Vagina (tissue), 2 donors: Measurements from ENCODE around the gene DHRS2. TPM values are rescaled to one million over a fixed set of nuclear protein-coding genes. Genes with fewer than 3 reads are reported as not detected.
A peak's percentile ranks its signal among the peaks of the same experiment; 100 is the strongest.

Source experiments
- DNase-seq, 2 donors: peaks; one replicate each; pipeline ENCODE4 v3.0.0-alpha.2; 2017; ENCODE audit errors: extremely low spot score in 2 of 2
- H3K27ac ChIP-seq: fragments of 200-600 bp; sonication (generic); one replicate; pipeline ENCODE4 v1.5.1; 2019
- H3K27me3 ChIP-seq: fragments of 200-600 bp; sonication (generic); one replicate; pipeline ENCODE4 v1.5.1; 2019
- H3K36me3 ChIP-seq, 2 donors: fragments of 200-600 bp; sonication (generic); one replicate each; pipeline ENCODE4 v1.5.1; 2017 to 2019
- H3K4me1 ChIP-seq: fragments of 200-600 bp; sonication (generic); one replicate; pipeline ENCODE4 v1.5.1; 2019
- H3K4me3 ChIP-seq, 2 donors: fragments of 200-600 bp; sonication (generic); 1 replicate in 1 of 2; 2 replicates in 1 of 2; pipeline ENCODE4 v1.5.1; 2016 to 2019
- H3K9me3 ChIP-seq: fragments of 200-600 bp; sonication (generic); one replicate; pipeline ENCODE4 v1.5.1; 2019
- POLR2A ChIP-seq, 2 donors: fragments of 450-650 bp; IDR thresholded peaks; one replicate each; pipeline ENCODE4 v1.6.1; 2017; ENCODE audit warnings: antibody characterized with exemption in 2 of 2, mild to moderate bottlenecking in 2 of 2, moderate library complexity in 2 of 2
- POLR2AphosphoS5 ChIP-seq, 2 donors: sonication (generic); formaldehyde crosslinking; IDR thresholded peaks; one replicate each; pipeline ENCODE4 v1.9.0; 2017; ENCODE audit warnings: antibody characterized with exemption in 2 of 2, mild to moderate bottlenecking in 2 of 2, low read depth in 1 of 2; ENCODE audit not compliant: insufficient read depth in 1 of 2
- intact Hi-C: fragments of 100-400 bp; cut with DNase I; formaldehyde crosslinking; loops from one replicate; pipeline ENCODE4 v1.15.1; 2023
- total RNA-seq: library from RNA; depleted of rRNA; stranded (reverse); fragments of >200 nt; gene quantifications from one replicate; pipeline ENCODE4 v1.2.3, GENCODE V29; 2016
- TF ChIP-seq, protein P1 (sequence below), 3 experiments: fragments of 450-650 bp in 2 of 3; fragments of 200-600 bp in 1 of 3; sonication (generic) in 1 of 3; IDR thresholded peaks; one replicate each; pipeline ENCODE4 v1.5.1; 2017 to 2019; ENCODE audit warnings: antibody characterized with exemption in 3 of 3, mild to moderate bottlenecking in 2 of 3, moderate library complexity in 2 of 3

Gene DHRS2
- total RNA-seq, 1 donor from 2014 or later, result 0.25 TPM

DNA sequence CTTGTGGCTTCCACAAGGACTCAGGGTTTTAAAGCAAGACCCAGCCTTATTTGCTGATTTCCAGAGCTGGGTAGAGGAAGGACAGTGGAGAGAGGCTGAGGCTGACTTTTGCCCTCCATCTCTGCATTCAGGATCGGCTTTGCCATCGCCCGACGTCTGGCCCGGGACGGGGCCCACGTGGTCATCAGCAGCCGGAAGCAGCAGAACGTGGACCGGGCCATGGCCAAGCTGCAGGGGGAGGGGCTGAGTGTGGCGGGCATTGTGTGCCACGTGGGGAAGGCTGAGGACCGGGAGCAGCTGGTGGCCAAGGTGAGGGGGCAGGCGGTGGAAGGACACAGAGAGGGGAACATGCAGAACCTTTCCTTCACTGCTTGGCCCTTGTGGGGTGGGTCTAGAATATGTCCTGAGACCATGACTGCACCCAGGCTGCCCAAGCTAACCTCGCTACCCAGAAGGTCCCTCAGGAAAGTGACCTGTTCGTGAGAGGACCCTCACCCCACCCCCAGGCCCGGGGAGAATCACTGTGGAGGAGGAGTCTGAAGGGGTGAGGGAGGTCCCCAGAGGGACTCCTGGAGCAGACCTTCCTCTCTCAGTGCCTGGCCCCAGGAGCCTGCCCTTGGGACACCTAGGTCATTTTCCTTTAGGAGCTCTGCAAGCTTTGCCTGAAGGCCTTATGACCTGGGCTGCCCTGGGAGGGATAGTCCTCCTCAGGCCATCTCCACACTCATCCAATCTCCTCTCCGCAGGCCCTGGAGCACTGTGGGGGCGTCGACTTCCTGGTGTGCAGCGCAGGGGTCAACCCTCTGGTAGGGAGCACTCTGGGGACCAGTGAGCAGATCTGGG is 3.1 kb downstream of the DHRS2 start:
- H3K27ac ChIP-seq, result peak overlapping the region; percentile 72
- no peak for TF ChIP-seq POLR2AphosphoS5 (IDR thresholded peaks at IDR 0.05; ENCODE audit: insufficient read depth in 1 of 2, low read depth in 1 of 2)
- no peak for TF ChIP-seq POLR2A (IDR thresholded peaks at IDR 0.05)
- TF ChIP-seq, protein P1, sequence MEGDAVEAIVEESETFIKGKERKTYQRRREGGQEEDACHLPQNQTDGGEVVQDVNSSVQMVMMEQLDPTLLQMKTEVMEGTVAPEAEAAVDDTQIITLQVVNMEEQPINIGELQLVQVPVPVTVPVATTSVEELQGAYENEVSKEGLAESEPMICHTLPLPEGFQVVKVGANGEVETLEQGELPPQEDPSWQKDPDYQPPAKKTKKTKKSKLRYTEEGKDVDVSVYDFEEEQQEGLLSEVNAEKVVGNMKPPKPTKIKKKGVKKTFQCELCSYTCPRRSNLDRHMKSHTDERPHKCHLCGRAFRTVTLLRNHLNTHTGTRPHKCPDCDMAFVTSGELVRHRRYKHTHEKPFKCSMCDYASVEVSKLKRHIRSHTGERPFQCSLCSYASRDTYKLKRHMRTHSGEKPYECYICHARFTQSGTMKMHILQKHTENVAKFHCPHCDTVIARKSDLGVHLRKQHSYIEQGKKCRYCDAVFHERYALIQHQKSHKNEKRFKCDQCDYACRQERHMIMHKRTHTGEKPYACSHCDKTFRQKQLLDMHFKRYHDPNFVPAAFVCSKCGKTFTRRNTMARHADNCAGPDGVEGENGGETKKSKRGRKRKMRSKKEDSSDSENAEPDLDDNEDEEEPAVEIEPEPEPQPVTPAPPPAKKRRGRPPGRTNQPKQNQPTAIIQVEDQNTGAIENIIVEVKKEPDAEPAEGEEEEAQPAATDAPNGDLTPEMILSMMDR (IDR thresholded peaks at IDR 0.05), result no peak
- H3K27me3 ChIP-seq, result no peaks in the 10 kb centered on the region
- no peaks in the 10 kb centered on the region for H3K9me3 ChIP-seq
- DNase-seq, result no peak
- H3K4me1 ChIP-seq, result peaks cover 25% of the 10 kb centered on the region
- intact Hi-C loops, result loop anchor here (10.0 kb wide), 1 partner anchor 296 kb away; no protein-coding TSS in a partner anchor
- H3K36me3 ChIP-seq, result no peaks in the 10 kb centered on the region
- no peak overlapping the region for H3K4me3 ChIP-seq

DNA sequence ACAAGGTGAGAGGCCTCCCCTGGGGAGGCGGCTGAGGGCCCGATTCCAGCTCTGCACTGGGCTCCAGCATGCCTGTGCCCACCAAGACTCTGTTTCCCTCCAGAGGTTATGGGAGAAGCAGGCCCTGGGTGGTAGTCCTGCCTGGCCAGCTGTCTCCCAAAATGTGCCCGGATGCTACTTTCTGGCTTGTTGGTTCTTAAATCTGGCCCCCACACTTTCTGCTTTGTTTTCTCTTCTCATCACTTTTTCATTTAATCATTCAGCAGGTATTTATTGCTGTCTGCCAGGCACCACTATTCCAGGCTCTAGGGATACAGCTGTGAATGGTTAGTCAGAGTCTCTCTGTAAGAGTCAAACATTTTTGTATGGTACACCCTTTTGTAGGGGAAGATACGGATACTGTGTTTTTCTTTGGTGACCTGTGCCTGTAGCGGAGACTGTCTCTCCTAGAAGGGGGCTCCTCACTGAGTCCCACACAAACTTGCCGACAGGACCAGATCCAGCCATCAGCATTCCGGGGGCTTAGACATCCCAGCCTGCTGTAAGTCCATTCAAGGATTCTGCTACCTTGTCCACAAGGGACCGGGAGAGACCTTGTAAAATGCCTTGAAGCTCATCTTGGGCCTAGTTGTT is 3.8 kb downstream of the DHRS2 start:
- DNase-seq, result peak in 1 of 2 donors; percentile 64
- H3K4me3 ChIP-seq, result no peak overlapping the region
- peaks cover 25% of the 10 kb centered on the region for H3K4me1 ChIP-seq
- no peaks in the 10 kb centered on the region for H3K27me3 ChIP-seq
- peak overlapping the region; percentile 72 for H3K27ac ChIP-seq
- H3K9me3 ChIP-seq, result no peaks in the 10 kb centered on the region
- H3K36me3 ChIP-seq, result no peaks in the 10 kb centered on the region
- intact Hi-C loops, result loop anchor here (10.0 kb wide), 1 partner anchor 295 kb away; no protein-coding TSS in a partner anchor
- TF ChIP-seq, protein P1 (IDR thresholded peaks at IDR 0.05), result no peak
- TF ChIP-seq POLR2A (IDR thresholded peaks at IDR 0.05), result no peak
- TF ChIP-seq POLR2AphosphoS5 (IDR thresholded peaks at IDR 0.05; ENCODE audit: insufficient read depth in 1 of 2, low read depth in 1 of 2), result no peak

DNA sequence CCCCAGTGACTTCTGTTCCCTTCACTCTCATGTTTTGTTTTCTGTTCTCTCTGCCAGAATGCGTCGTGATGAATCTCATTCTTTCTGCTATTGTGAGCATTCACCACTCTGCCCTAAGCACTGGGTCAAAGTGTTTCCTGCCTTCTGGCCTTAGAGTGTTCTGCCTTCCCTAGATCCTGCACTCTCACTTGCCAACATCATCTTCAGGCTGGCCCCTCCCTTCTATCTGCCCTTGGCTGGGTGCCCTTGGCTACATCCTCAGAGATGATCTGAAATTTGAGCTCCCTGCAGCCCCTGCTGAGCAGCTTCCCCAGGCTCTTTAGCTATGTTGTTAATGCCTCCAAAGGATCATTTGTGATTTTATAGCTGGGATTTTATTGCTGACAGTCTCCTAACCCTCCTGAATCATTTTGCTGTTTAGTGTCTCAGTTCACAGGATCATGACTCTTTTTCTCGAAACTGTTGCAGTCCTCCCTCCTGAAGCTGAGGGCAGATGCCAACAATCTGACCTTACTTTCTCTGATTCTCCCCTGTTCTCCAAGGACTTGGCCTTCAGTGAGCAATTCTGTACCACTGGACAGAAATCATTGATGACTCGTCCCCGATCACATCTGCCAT is 4.5 kb downstream of the DHRS2 start:
- peak overlapping the region; percentile 72 for H3K27ac ChIP-seq
- intact Hi-C loops, result no loop called here
- H3K9me3 ChIP-seq, result no peaks in the 10 kb centered on the region
- TF ChIP-seq, protein P1 (IDR thresholded peaks at IDR 0.05), result no peak
- TF ChIP-seq POLR2A (IDR thresholded peaks at IDR 0.05) (no peak), POLR2AphosphoS5 (IDR thresholded peaks at IDR 0.05; ENCODE audit: insufficient read depth in 1 of 2, low read depth in 1 of 2) (peak; percentile 17 to 20)
- peaks cover 25% of the 10 kb centered on the region for H3K4me1 ChIP-seq
- H3K27me3 ChIP-seq, result no peaks in the 10 kb centered on the region
- no peaks in the 10 kb centered on the region for H3K36me3 ChIP-seq
- no peak overlapping the region for H3K4me3 ChIP-seq
- peak in 1 of 2 donors; percentile 81 for DNase-seq

DNA sequence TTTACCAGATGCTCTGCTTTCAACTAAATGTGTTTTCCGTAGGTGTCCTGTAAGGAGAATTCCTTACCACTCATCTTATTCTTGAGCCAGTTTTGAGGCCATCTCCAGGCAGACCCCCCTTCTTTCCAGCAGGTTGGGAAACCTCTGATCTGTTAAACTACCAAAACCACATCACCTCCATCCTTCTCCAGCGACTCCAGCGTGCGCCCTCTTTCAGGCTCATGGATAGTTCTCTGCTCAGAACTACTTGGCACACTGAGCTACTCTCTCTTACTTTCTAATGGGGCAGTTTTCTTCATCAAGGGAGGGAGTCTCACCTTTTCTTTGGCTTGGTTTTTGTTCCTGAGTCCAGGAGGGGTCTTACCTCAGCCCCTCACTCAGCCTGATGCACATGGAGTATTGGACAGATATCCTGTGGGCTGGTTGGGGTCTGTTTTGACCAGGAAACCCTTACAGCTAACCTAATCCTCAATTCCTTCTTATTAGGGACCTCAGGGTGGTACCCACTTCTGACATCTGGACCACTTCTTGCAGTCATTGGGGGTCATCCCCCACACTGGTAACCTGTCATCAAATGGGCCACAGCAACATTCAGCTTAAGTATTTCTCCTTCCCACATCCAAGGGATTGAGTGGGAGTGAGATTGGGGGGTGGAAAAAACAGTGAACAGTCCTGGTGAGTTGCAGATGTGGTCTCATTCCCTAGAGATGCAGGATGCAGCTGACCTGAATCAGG is 5.2 kb downstream of the DHRS2 start:
- no peak overlapping the region for H3K4me3 ChIP-seq
- no peaks in the 10 kb centered on the region for H3K9me3 ChIP-seq
- H3K27ac ChIP-seq, result peak overlapping the region; percentile 72
- TF ChIP-seq, protein P1 (IDR thresholded peaks at IDR 0.05), result no peak
- TF ChIP-seq POLR2A (IDR thresholded peaks at IDR 0.05) (no peak), POLR2AphosphoS5 (IDR thresholded peaks at IDR 0.05; ENCODE audit: insufficient read depth in 1 of 2, low read depth in 1 of 2) (no peak)
- peaks cover 25% of the 10 kb centered on the region for H3K4me1 ChIP-seq
- intact Hi-C loops, result no loop called here
- H3K27me3 ChIP-seq, result no peaks in the 10 kb centered on the region
- peak in 1 of 2 donors; percentile 52 for DNase-seq
- no peaks in the 10 kb centered on the region for H3K36me3 ChIP-seq
